Muscle layer of duodenum (tissue), 2 donors: ENCODE data around the gene RNASE8.
A peak's percentile ranks its signal among the peaks of the same experiment; 100 is the strongest.
"Not testable (repeated sequence)": the region's sequence is repeated elsewhere in the genome, so short reads cannot be mapped to it uniquely, and the experiment has no call there.

ENCODE experiments used
- H3K27ac ChIP-seq: one replicate; pipeline ENCODE4 v1.7.0; 2013; ENCODE audit warnings: mild to moderate bottlenecking, low read length
- H3K27me3 ChIP-seq: one replicate; pipeline ENCODE4 v1.7.0; 2013; ENCODE audit warnings: low read depth, mild to moderate bottlenecking, control low read depth, low read length
- H3K36me3 ChIP-seq, 2 donors: one replicate each; pipeline ENCODE4 v1.7.0; 2013; ENCODE audit warnings: low read length in 2 of 2, control low read depth in 1 of 2, mild to moderate bottlenecking in 1 of 2; ENCODE audit not compliant: insufficient read depth in 2 of 2, control insufficient read depth in 1 of 2
- H3K4me1 ChIP-seq, 2 donors: one replicate each; pipeline ENCODE4 v1.7.0; 2013; ENCODE audit warnings: low read length in 2 of 2, mild to moderate bottlenecking in 2 of 2, control low read depth in 1 of 2, moderate library complexity in 1 of 2; ENCODE audit not compliant: insufficient read depth in 2 of 2, control insufficient read depth in 1 of 2
- H3K4me3 ChIP-seq, 2 donors: one replicate each; pipeline ENCODE4 v1.7.0; 2013; ENCODE audit warnings: low read length in 2 of 2, low read depth in 1 of 2, mild to moderate bottlenecking in 1 of 2
- H3K9me3 ChIP-seq, 2 donors: one replicate each; pipeline ENCODE4 v1.7.0; 2013; ENCODE audit warnings: low read length in 2 of 2, control low read depth in 1 of 2, mild to moderate bottlenecking in 1 of 2; ENCODE audit not compliant: control insufficient read depth in 1 of 2
- donor health status: healthy.

RNASE8 gene

GRCh38 chr14:21032326-21033132, 25.1 kb upstream of the RNASE8 start:
- Histone ChIP-seq H3K4me3 (no peak overlapping the region), H3K4me1 (no peaks in the 10 kb centered on the region), H3K9me3 (no peaks in the 10 kb centered on the region), H3K27me3 (no peaks in the 10 kb centered on the region), H3K27ac (no peak overlapping the region), H3K36me3 (no peaks in the 10 kb centered on the region)

GRCh38 chr14:21033133-21033698, 24.4 kb upstream of the RNASE8 start:
- H3K27me3 ChIP-seq: no peaks in the 10 kb centered on the region
- H3K36me3 ChIP-seq: no peaks in the 10 kb centered on the region
- H3K9me3 ChIP-seq: no peaks in the 10 kb centered on the region
- no peak overlapping the region for H3K4me3 ChIP-seq
- H3K4me1 ChIP-seq: peaks cover 3 to 4% of the 10 kb centered on the region in 2 donors
- no peak overlapping the region for H3K27ac ChIP-seq

GRCh38 chr14:21034707-21035106, 22.9 kb upstream of the RNASE8 start, which contains the start of gene RNASE13:
Gene RNASE13, minus strand, starts transcription at chr14:21034807. Its CDS starts 519 bp downstream, at chr14:21034288.
- no peak within 1 kb of the TSS for H3K27ac ChIP-seq
- no peaks in the 10 kb centered on the region for H3K27me3 ChIP-seq
- H3K9me3 ChIP-seq: no peaks in the 10 kb centered on the region
- no peaks in the 10 kb centered on the region for H3K36me3 ChIP-seq
- no peak within 1 kb of the TSS for H3K4me3 ChIP-seq
- peaks cover 17 to 19% of the 10 kb centered on the region in 2 donors for H3K4me1 ChIP-seq

- no peak overlapping the region for H3K4me3 ChIP-seq
- H3K27me3 ChIP-seq: no peaks in the 10 kb centered on the region
- no peak overlapping the region for H3K27ac ChIP-seq
- peaks cover 20 to 25% of the 10 kb centered on the region in 2 donors for H3K4me1 ChIP-seq
- no peaks in the 10 kb centered on the region for H3K9me3 ChIP-seq
- no peaks in the 10 kb centered on the region for H3K36me3 ChIP-seq
Observed at GRCh38 chr14:21036751-21037150, 20.9 kb upstream of the RNASE8 start.

- no peak overlapping the region for H3K27ac ChIP-seq
- H3K9me3 ChIP-seq: no peaks in the 10 kb centered on the region
- H3K27me3 ChIP-seq: no peaks in the 10 kb centered on the region
- H3K4me3 ChIP-seq: no peak overlapping the region
- H3K4me1 ChIP-seq: peaks cover 20 to 25% of the 10 kb centered on the region in 2 donors
- H3K36me3 ChIP-seq: no peaks in the 10 kb centered on the region
Observed at GRCh38 chr14:21037156-21037555, 20.5 kb upstream of the RNASE8 start.

GRCh38 chr14:21038441-21039422, 18.9 kb upstream of the RNASE8 start:
- no peaks in the 10 kb centered on the region for H3K36me3 ChIP-seq
- no peaks in the 10 kb centered on the region for H3K9me3 ChIP-seq
- H3K27me3 ChIP-seq: no peaks in the 10 kb centered on the region
- peaks cover 20 to 29% of the 10 kb centered on the region in 2 donors for H3K4me1 ChIP-seq
- peak overlapping the region in 1 of 2 donors; percentile 3 for H3K4me3 ChIP-seq
- H3K27ac ChIP-seq: peak overlapping the region; percentile 53

- Histone ChIP-seq H3K4me3 (peak overlapping the region in 1 of 2 donors; percentile 3), H3K27me3 (no peaks in the 10 kb centered on the region), H3K4me1 (peaks cover 23 to 30% of the 10 kb centered on the region in 2 donors), H3K36me3 (no peaks in the 10 kb centered on the region), H3K9me3 (no peaks in the 10 kb centered on the region), H3K27ac (peak overlapping the region; percentile 53)
Observed at GRCh38 chr14:21039585-21040369, 17.8 kb upstream of the RNASE8 start.

- Histone ChIP-seq H3K27ac (no peak overlapping the region), H3K4me1 (peaks cover 23 to 30% of the 10 kb centered on the region in 2 donors)
Observed at GRCh38 chr14:21040370-21040925, 17.2 kb upstream of the RNASE8 start.

GRCh38 chr14:21040941-21041340, 16.7 kb upstream of the RNASE8 start:
- H3K9me3 ChIP-seq, H3K4me3 ChIP-seq, H3K27ac ChIP-seq, H3K27me3 ChIP-seq, H3K36me3 ChIP-seq: not testable (repeated sequence)
- H3K4me1 ChIP-seq: peaks cover 23 to 30% of the 10 kb centered on the region in 2 donors

More at GRCh38 chr14:21040370-21040925, 17.2 kb upstream of the RNASE8 start:
- Histone ChIP-seq H3K27me3 (no peaks in the 10 kb centered on the region), H3K36me3 (no peaks in the 10 kb centered on the region), H3K4me3 (no peak overlapping the region), H3K9me3 (no peaks in the 10 kb centered on the region)

- Histone ChIP-seq H3K4me1 (peaks cover 23 to 30% of the 10 kb centered on the region in 2 donors), H3K36me3 (no peaks in the 10 kb centered on the region), H3K4me3 (no peak within 1 kb of the TSS), H3K27ac (no peak within 1 kb of the TSS), H3K27me3 (no peaks in the 10 kb centered on the region), H3K9me3 (no peaks in the 10 kb centered on the region)
Observed at GRCh38 chr14:21041676-21042433, 15.8 kb upstream of the RNASE8 start, which contains the start of gene RNASE7. Gene RNASE7, plus strand, starts transcription at chr14:21042362. Its CDS starts 631 bp downstream, at chr14:21042993.
